CD8-positive, alpha-beta memory T cell (primary cell): ENCODE results near the gene PIK3CG. TPM values are rescaled to one million over a fixed set of nuclear protein-coding genes. Genes with fewer than 3 reads are reported as not detected.
"Not testable (repeated sequence)": the region's sequence is repeated elsewhere in the genome, so short reads cannot be mapped to it uniquely, and the experiment has no call there.

Source experiments
- CTCF ChIA-PET: fragments of 350-600 bp; sonication (Branson Sonifier 250); formaldehyde crosslinking; loops from one replicate; lab custom pipeline; 2021; ENCODE audit warnings: antibody characterized with exemption; lab: Charles Lee
- POLR2A ChIA-PET: fragments of 350-600 bp; sonication (Branson Sonifier 250); formaldehyde crosslinking; loops from one replicate; lab custom pipeline; 2021; ENCODE audit warnings: antibody characterized with exemption; lab: Charles Lee
- DNase-seq, 5 donors: peaks; one replicate each; pipeline versions ENCODE4 v3.0.0 to v3.0.0-alpha.2; 2020 to 2022; ENCODE audit warnings: mixed read lengths in 1 of 5
- H3K27ac ChIP-seq: one replicate; pipeline ENCODE4 v1.7.0; 2013; ENCODE audit warnings: low read depth, mild to moderate bottlenecking, low read length, moderate library complexity
- H3K27me3 ChIP-seq: 2 replicates; pipeline ENCODE4 v1.7.0; 2013; ENCODE audit warnings: low read length, mild to moderate bottlenecking; ENCODE audit not compliant: insufficient read depth, poor library complexity, severe bottlenecking
- H3K36me3 ChIP-seq: 2 replicates; pipeline ENCODE4 v1.7.0; 2013; ENCODE audit warnings: mild to moderate bottlenecking, low read length, moderate library complexity; ENCODE audit not compliant: insufficient read depth
- H3K4me1 ChIP-seq: 2 replicates; pipeline ENCODE4 v1.7.0; 2013; ENCODE audit warnings: mild to moderate bottlenecking, low read length, moderate library complexity; ENCODE audit not compliant: insufficient read depth
- H3K4me3 ChIP-seq: 2 replicates; pipeline ENCODE4 v1.7.0; 2013; ENCODE audit warnings: mild to moderate bottlenecking, low read length
- H3K9me3 ChIP-seq: 2 replicates; pipeline ENCODE4 v1.7.0; 2013; ENCODE audit warnings: mild to moderate bottlenecking, low read length
- H3K27ac Mint-ChIP-seq, 8 donors: one replicate each; pipeline ENCODE4 v1.8.0; 2020 to 2021; ENCODE audit warnings: mixed read lengths in 8 of 8, mild to moderate bottlenecking in 6 of 8, inconsistent platforms in 3 of 8, moderate library complexity in 3 of 8
- H3K27me3 Mint-ChIP-seq, 2 donors: one replicate each; pipeline ENCODE4 v1.8.0; 2020 to 2021; ENCODE audit warnings: mixed read lengths in 2 of 2, mild to moderate bottlenecking in 1 of 2, moderate library complexity in 1 of 2
- H3K36me3 Mint-ChIP-seq, 3 donors: one replicate each; pipeline ENCODE4 v1.8.0; 2020 to 2021; ENCODE audit warnings: mixed read lengths in 3 of 3, inconsistent platforms in 1 of 3, mild to moderate bottlenecking in 1 of 3
- H3K4me1 Mint-ChIP-seq, 3 donors: one replicate each; pipeline ENCODE4 v1.8.0; 2020 to 2021; ENCODE audit warnings: mixed read lengths in 3 of 3, inconsistent platforms in 1 of 3, mild to moderate bottlenecking in 1 of 3
- H3K4me3 Mint-ChIP-seq, 7 donors: one replicate each; pipeline ENCODE4 v1.8.0; 2020 to 2021; ENCODE audit warnings: mixed read lengths in 7 of 7, mild to moderate bottlenecking in 6 of 7, moderate library complexity in 4 of 7, inconsistent platforms in 2 of 7
- H3K9me3 Mint-ChIP-seq, 5 donors: one replicate each; pipeline ENCODE4 v1.8.0; 2020 to 2022; ENCODE audit warnings: mixed read lengths in 5 of 5, mild to moderate bottlenecking in 3 of 5, moderate library complexity in 2 of 5, inconsistent platforms in 1 of 5
- polyA plus RNA-seq: library from polyadenylated mRNA; unstranded; fragments of 300-500 nt; fragmentation: Illumina TruSeq; gene quantifications from one replicate; pipeline ENCODE4 v1.2.3, GENCODE V29; 2021
- total RNA-seq, 2 experiments: library from RNA; stranded (reverse); gene quantifications; one replicate each; pipeline ENCODE4 v1.2.3, GENCODE V29; 2021

Gene PIK3CG
- total and polyA plus RNA-seq, 3 experiments from 2014 or later = 25.3 to 31.0 (median 26.3) TPM

GRCh38 chr7:106915407-106915806 is 50.3 kb downstream of the PIK3CG start:
- Histone ChIP-seq H3K36me3 (no peaks in the 10 kb centered on the region), H3K27ac (no peak overlapping the region), H3K9me3 (no peaks in the 10 kb centered on the region), H3K27me3 (no peaks in the 10 kb centered on the region), H3K4me1 (no peaks in the 10 kb centered on the region), H3K4me3 (no peak overlapping the region)
- CTCF ChIA-PET = no interaction called here
- POLR2A ChIA-PET = no interaction called here
- H3K36me3 Mint-ChIP-seq = peaks cover 11 to 54% (median 13%) of the 10 kb centered on the region in 3 donors
- H3K27ac Mint-ChIP-seq = no peak overlapping the region
- DNase-seq = no peak
- no peaks in the 10 kb centered on the region for H3K4me1 Mint-ChIP-seq
- no peak overlapping the region for H3K4me3 Mint-ChIP-seq
- H3K9me3 Mint-ChIP-seq = peaks cover 6 to 15% (median 13%) of the 10 kb centered on the region in 5 donors
- no peaks in the 10 kb centered on the region for H3K27me3 Mint-ChIP-seq

GRCh38 chr7:106915873-106916272 is 50.8 kb downstream of the PIK3CG start:
- POLR2A ChIA-PET = no interaction called here
- no peaks in the 10 kb centered on the region for H3K9me3 ChIP-seq
- H3K36me3 ChIP-seq = no peaks in the 10 kb centered on the region
- H3K27ac ChIP-seq = no peak overlapping the region
- peaks cover 6 to 19% (median 16%) of the 10 kb centered on the region in 5 donors for H3K9me3 Mint-ChIP-seq
- H3K27ac Mint-ChIP-seq = no peak overlapping the region
- H3K4me3 ChIP-seq = no peak overlapping the region
- CTCF ChIA-PET = no interaction called here
- DNase-seq = no peak
- no peaks in the 10 kb centered on the region for H3K4me1 ChIP-seq
- no peaks in the 10 kb centered on the region for H3K27me3 Mint-ChIP-seq
- H3K27me3 ChIP-seq = no peaks in the 10 kb centered on the region
- peaks cover 11 to 57% (median 13%) of the 10 kb centered on the region in 3 donors for H3K36me3 Mint-ChIP-seq
- H3K4me3 Mint-ChIP-seq = no peak overlapping the region
- H3K4me1 Mint-ChIP-seq = no peaks in the 10 kb centered on the region

GRCh38 chr7:106916679-106917078 is 51.6 kb downstream of the PIK3CG start:
- Mint-ChIP-seq H3K27me3 (peaks cover 0 to 2% of the 10 kb centered on the region in 2 donors), H3K4me3 (no peak overlapping the region), H3K27ac (no peak overlapping the region), H3K36me3 (peaks cover 11 to 65% (median 13%) of the 10 kb centered on the region in 3 donors), H3K4me1 (no peaks in the 10 kb centered on the region), H3K9me3 (peaks cover 7 to 25% (median 24%) of the 10 kb centered on the region in 5 donors)
- Histone ChIP-seq H3K4me1 (no peaks in the 10 kb centered on the region), H3K9me3 (no peaks in the 10 kb centered on the region), H3K36me3 (no peaks in the 10 kb centered on the region), H3K27me3 (no peaks in the 10 kb centered on the region), H3K27ac (no peak overlapping the region), H3K4me3 (no peak overlapping the region)
- CTCF ChIA-PET = interaction anchor here (0.8 kb wide), 1 partner anchor 37 kb away, joined by 4 read pairs; no protein-coding TSS in a partner anchor
- DNase-seq = no peak
- POLR2A ChIA-PET = no interaction called here

GRCh38 chr7:106918991-106919390 is 53.9 kb downstream of the PIK3CG start:
- Histone ChIP-seq H3K4me1 (no peaks in the 10 kb centered on the region), H3K27ac (no peak overlapping the region), H3K4me3 (no peak overlapping the region), H3K9me3 (no peaks in the 10 kb centered on the region), H3K36me3 (no peaks in the 10 kb centered on the region), H3K27me3 (no peaks in the 10 kb centered on the region)
- DNase-seq = no peak
- Mint-ChIP-seq H3K27ac (no peak overlapping the region), H3K4me3 (no peak overlapping the region), H3K4me1 (no peaks in the 10 kb centered on the region), H3K36me3 (peaks cover 6 to 77% (median 10%) of the 10 kb centered on the region in 3 donors), H3K27me3 (peaks cover 0 to 2% of the 10 kb centered on the region in 2 donors), H3K9me3 (peaks cover 15 to 47% (median 39%) of the 10 kb centered on the region in 5 donors)
- CTCF ChIA-PET = no interaction called here
- POLR2A ChIA-PET = no interaction called here

- peaks cover 0 to 43% (median 5%) of the 10 kb centered on the region in 3 donors for H3K36me3 Mint-ChIP-seq
- H3K4me3 Mint-ChIP-seq, POLR2A ChIA-PET: not testable (repeated sequence)
Observed at GRCh38 chr7:106924468-106924867, 59.4 kb downstream of the PIK3CG start.

GRCh38 chr7:106926892-106927291 is 61.8 kb downstream of the PIK3CG start:
- ChIA-PET POLR2A (no interaction called here), CTCF (no interaction called here)
- no peak overlapping the region for H3K27ac ChIP-seq
- H3K27me3 Mint-ChIP-seq = no peaks in the 10 kb centered on the region
- H3K27me3 ChIP-seq = no peaks in the 10 kb centered on the region
- H3K4me3 Mint-ChIP-seq = no peak overlapping the region
- H3K4me1 ChIP-seq = no peaks in the 10 kb centered on the region
- H3K4me1 Mint-ChIP-seq = no peaks in the 10 kb centered on the region
- peaks cover 0 to 23% (median 0%) of the 10 kb centered on the region in 3 donors for H3K36me3 Mint-ChIP-seq
- peaks cover 10 to 30% (median 17%) of the 10 kb centered on the region in 5 donors for H3K9me3 Mint-ChIP-seq
- no peak for DNase-seq
- no peaks in the 10 kb centered on the region for H3K9me3 ChIP-seq
- H3K4me3 ChIP-seq = no peak overlapping the region
- no peaks in the 10 kb centered on the region for H3K36me3 ChIP-seq
- H3K27ac Mint-ChIP-seq = no peak overlapping the region

More at GRCh38 chr7:106924468-106924867, 59.4 kb downstream of the PIK3CG start:
- H3K27me3 ChIP-seq, H3K4me1 ChIP-seq, H3K27ac Mint-ChIP-seq, H3K27me3 Mint-ChIP-seq, H3K4me1 Mint-ChIP-seq, H3K36me3 ChIP-seq, CTCF ChIA-PET, H3K27ac ChIP-seq, H3K4me3 ChIP-seq, H3K9me3 ChIP-seq, DNase-seq: not testable (repeated sequence)
- H3K9me3 Mint-ChIP-seq = peaks cover 19 to 51% (median 37%) of the 10 kb centered on the region in 5 donors

GRCh38 chr7:106927536-106927935 is 62.5 kb downstream of the PIK3CG start:
- no peaks in the 10 kb centered on the region for H3K36me3 ChIP-seq
- Mint-ChIP-seq H3K4me3 (no peak overlapping the region), H3K36me3 (peaks cover 0 to 19% (median 0%) of the 10 kb centered on the region in 3 donors), H3K27ac (no peak overlapping the region), H3K9me3 (peaks cover 4 to 24% (median 14%) of the 10 kb centered on the region in 5 donors), H3K27me3 (no peaks in the 10 kb centered on the region), H3K4me1 (no peaks in the 10 kb centered on the region)
- no peak for DNase-seq
- ChIA-PET POLR2A (no interaction called here), CTCF (no interaction called here)
- H3K27ac ChIP-seq = no peak overlapping the region
- no peaks in the 10 kb centered on the region for H3K27me3 ChIP-seq
- H3K9me3 ChIP-seq = no peaks in the 10 kb centered on the region
- no peak overlapping the region for H3K4me3 ChIP-seq
- no peaks in the 10 kb centered on the region for H3K4me1 ChIP-seq

- H3K27ac Mint-ChIP-seq, H3K27ac ChIP-seq, H3K4me3 Mint-ChIP-seq, POLR2A ChIA-PET, H3K27me3 Mint-ChIP-seq, DNase-seq, H3K36me3 Mint-ChIP-seq, H3K27me3 ChIP-seq, H3K4me1 ChIP-seq, H3K9me3 ChIP-seq, H3K36me3 ChIP-seq, CTCF ChIA-PET, H3K4me3 ChIP-seq, H3K4me1 Mint-ChIP-seq: not testable (repeated sequence)
- peaks cover 2 to 13% (median 4%) of the 10 kb centered on the region in 5 donors for H3K9me3 Mint-ChIP-seq
Observed at GRCh38 chr7:106929616-106930015, 64.5 kb downstream of the PIK3CG start.
